ENCODE results near the gene CLIC3.

The CLIC3 gene

DNA sequence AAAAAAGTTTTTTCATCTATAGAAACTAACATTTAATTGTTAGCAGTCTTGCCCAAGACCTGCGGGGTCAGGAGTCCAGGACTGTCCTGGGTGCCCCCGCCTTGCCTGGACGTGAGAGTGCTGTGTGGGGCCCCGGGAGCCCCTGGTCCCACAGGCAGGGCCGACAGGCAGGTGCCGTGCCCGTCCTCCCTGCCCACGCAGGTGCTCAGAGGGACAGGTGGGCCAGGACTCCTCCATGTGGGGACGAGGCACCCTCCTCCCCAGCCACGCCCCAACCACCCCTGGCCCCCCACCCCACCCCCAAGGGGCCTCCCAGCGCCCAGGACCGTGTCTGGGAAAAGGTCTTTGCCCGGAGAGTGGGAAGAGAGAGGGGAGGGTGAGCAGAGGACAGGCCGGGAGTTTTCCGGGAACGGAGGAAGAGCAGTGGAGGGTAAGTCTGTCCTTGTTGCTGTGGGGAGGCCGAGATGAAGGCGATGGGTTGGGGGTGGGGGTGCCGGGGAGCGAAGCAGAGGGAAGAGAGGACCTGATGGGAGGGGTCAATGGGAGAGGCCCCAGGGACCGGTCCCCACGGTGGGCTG, 47.0 kb downstream of the CLIC3 start:
- no peak for DNase-seq

DNA sequence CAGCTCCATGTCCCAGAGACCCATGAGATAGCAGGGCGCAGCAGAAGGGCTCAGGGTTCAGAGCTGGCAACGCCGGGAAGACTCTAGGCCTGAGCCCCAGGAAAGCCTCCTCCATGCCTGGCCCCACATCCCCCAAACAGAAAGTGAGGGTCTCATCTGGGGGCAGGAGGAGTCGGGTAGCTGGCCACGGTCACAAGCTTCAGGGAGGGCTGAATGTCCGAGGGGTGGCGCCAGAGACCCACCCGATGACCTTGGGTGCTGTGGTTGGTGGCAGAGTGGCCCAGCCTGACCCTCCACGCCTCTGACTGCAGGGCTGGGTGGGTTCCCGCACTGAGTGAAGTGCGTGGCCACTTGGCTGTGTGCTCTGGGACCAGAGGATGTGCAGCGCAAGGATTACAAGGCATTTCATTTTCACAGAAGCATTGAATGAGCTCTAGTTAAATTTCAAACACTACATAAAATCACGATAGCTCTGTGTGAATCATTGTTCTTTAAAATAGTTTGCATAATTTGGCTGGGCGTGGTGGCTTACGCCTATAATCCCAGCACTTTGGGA, 48.3 kb downstream of the CLIC3 start:
- DNase-seq, result peak; percentile 67

DNA sequence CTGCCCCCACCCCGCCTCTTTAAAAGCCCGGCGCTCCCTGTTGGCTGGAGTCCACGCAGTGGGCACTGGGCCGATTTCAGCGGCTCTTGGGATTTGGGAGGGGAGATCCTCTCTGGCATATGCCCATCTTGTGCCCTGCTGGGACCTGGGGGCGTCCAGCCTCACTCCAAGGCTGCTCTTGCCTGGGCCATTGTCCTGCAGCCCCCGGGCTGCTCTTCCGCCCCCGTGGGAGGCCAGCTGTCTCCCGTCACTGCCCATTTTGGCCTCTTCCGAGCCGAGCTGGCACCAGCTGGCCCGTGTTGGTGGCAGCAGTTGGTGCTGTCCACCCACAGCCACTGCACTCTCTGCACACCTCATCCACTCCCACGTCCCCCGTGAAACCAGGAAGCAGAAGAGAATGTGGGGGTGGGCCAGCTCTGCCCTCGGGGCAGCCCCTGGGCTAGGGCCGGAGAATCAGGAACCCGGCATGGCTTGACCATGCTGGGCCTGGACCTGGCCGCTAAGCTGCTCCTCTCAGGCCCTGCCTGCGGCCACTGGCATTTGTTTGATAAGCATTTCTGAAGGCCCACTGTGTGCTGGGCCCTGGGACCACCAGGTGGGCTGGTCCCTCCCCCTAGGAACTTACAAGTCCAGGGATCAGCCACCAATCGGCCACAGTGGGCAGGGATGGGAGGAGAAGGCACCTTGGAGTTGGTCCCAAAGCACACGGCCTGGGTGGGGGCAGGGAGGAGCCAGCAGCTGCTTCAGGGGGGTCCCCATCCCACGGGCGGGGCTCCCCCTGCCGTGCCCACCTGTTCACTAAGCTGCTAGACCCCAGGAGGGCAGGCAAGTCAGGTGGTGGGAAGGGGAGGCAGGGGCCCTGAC, 49.1 kb downstream of the CLIC3 start:
- DNase-seq, result no peak

- DNase-seq, result no peak
Observed at GRCh38 chr9:136946228-136947027, 49.9 kb downstream of the CLIC3 start.

DNA sequence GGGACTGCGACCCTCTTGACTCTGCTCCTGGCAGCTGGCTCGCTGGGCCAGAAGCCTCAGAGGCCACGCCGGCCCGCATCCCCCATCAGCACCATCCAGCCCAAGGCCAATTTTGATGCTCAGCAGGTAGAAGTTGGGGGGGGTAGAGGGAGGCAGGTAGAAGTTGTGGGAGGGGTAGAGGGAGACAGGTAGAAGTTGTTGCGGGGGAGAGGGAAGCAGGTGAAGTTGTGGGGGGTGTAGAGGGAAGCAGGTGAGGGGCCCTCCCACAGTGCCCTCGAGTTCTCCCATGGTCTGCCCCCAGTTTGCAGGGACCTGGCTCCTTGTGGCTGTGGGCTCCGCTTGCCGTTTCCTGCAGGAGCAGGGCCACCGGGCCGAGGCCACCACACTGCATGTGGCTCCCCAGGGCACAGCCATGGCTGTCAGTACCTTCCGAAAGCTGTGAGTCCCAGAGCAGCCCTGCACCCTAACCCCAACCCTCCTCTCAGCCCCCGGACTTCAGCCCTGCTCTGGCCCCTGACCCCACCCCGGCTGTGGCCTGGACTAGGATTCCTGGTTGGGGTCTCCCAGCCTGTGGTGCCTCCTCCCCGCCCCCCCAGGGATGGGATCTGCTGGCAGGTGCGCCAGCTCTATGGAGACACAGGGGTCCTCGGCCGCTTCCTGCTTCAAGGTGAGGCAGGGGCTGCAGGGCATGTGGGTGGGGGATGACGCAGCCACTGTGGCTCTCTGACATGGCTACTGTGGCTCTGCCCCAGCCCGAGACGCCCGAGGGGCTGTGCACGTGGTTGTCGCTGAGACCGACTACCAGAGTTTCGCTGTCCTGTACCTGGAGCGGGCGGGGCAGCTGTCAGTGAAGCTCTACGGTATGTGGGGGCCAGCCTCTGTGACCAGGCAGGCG, 50.8 kb downstream of the CLIC3 start:
- no peak for DNase-seq

All from hematopoietic multipotent progenitor cell treated with erythropoietin and hydrocortisone succinate and interleukin-3 and kit ligand, for 6 days (in vitro differentiated cells).